ENCODE data around the gene GPC6.

GRCh38 chr13:93774506-93774905 is 547.9 kb downstream of the GPC6 start:
- TF ChIP-seq, protein P1, sequence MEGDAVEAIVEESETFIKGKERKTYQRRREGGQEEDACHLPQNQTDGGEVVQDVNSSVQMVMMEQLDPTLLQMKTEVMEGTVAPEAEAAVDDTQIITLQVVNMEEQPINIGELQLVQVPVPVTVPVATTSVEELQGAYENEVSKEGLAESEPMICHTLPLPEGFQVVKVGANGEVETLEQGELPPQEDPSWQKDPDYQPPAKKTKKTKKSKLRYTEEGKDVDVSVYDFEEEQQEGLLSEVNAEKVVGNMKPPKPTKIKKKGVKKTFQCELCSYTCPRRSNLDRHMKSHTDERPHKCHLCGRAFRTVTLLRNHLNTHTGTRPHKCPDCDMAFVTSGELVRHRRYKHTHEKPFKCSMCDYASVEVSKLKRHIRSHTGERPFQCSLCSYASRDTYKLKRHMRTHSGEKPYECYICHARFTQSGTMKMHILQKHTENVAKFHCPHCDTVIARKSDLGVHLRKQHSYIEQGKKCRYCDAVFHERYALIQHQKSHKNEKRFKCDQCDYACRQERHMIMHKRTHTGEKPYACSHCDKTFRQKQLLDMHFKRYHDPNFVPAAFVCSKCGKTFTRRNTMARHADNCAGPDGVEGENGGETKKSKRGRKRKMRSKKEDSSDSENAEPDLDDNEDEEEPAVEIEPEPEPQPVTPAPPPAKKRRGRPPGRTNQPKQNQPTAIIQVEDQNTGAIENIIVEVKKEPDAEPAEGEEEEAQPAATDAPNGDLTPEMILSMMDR (IDR thresholded peaks at IDR 0.05), result no peak
- TF ChIP-seq MAX (IDR thresholded peaks at IDR 0.05; ENCODE audit: low read depth) (no peak), ELF1 (IDR thresholded peaks at IDR 0.05) (no peak), TEAD4 (IDR thresholded peaks at IDR 0.05; ENCODE audit: borderline replicate concordance, insufficient read depth) (no peak), RAD21 (IDR thresholded peaks at IDR 0.05; ENCODE audit: low read length) (no peak), MXI1 (IDR thresholded peaks at IDR 0.05; ENCODE audit: low read depth, low read length) (no peak), JUND (IDR thresholded peaks at IDR 0.05) (no peak), POLR2AphosphoS5 (IDR thresholded peaks at IDR 0.05; ENCODE audit: low read depth, low read length) (no peak), SIN3A (IDR thresholded peaks at IDR 0.05; ENCODE audit: borderline replicate concordance, low read depth, low read length) (no peak), RFX5 (IDR thresholded peaks at IDR 0.05; ENCODE audit: low read length) (no peak), MEF2A (IDR thresholded peaks at IDR 0.05; ENCODE audit: borderline replicate concordance, low read depth) (no peak), EP300 (IDR thresholded peaks at IDR 0.05; ENCODE audit: borderline replicate concordance in 1 of 2, low read depth in 1 of 2, low read length in 1 of 2) (no peak)
